K562 (cell line): Measurements from ENCODE around the gene GAPT. TPM values are rescaled to one million over a fixed set of nuclear protein-coding genes. Genes with fewer than 3 reads are reported as not detected.

Experiments
- ATAC-seq: fragments of 200-7000 bp; cut with Tn5 transposase; 3 replicates; pipeline ENCODE4 v1.9.1; 2020; ENCODE audit warnings: moderate library complexity
- BruUV-seq: library from RNA; stranded (reverse); fragments of 400-500 nt; replicated peaks from 2 replicates; lab custom pipeline; 2021; lab: Mats Ljungman, UMichigan
- CTCF ChIA-PET: fragments of 300-600 bp; formaldehyde crosslinking; extraction: SDS; loops from one replicate; lab custom pipeline; 2021; ENCODE audit warnings: low intra/inter-chr PET ratio; lab: Yijun Ruan, JAX
- POLR2A ChIA-PET: fragments of 300-600, 350-650 bp; sonication (Branson Sonifier 250); formaldehyde crosslinking; extraction: SDS; loops from one replicate; lab custom pipeline; 2021; ENCODE audit warnings: antibody characterized with exemption, inconsistent platforms; lab: Yijun Ruan, JAX
- DNase-seq, 4 experiments: peaks; one replicate each; pipeline versions ENCODE4 v3.0.0 to v3.0.0-alpha.2; 2011 to 2018; ENCODE audit warnings: low spot score in 3 of 4, mixed read lengths in 3 of 4; ENCODE audit errors: extremely low read depth in 1 of 4
- FAIRE-seq: peaks from 2 replicates; lab custom pipeline; 2011; peaks lifted over from hg19 to GRCh38; lab: Jason Lieb, UNC
- H2AFZ ChIP-seq: 2 replicates; pipeline ENCODE4 v1.6.0; 2011; ENCODE audit warnings: low read depth, low read length, control low read depth, inconsistent platforms
- H3K27ac ChIP-seq: fragments of 200-600 bp; 3 replicates; pipeline ENCODE4 v1.8.0; 2011; ENCODE audit warnings: low read depth, mild to moderate bottlenecking, control low read depth, inconsistent platforms, low read length, moderate library complexity, mixed read lengths; ENCODE audit errors: extremely low read depth
- H3K27me3 ChIP-seq, 2 experiments: fragments of 300-600 bp in 1 of 2; 2 replicates in 1 of 2; 3 replicates in 1 of 2; pipeline versions ENCODE4 v1.6.0 to v1.8.0; 2011; ENCODE audit warnings: inconsistent platforms in 2 of 2, low read length in 2 of 2, mild to moderate bottlenecking in 1 of 2, mixed read lengths in 1 of 2, moderate library complexity in 1 of 2; ENCODE audit not compliant: control insufficient read depth in 2 of 2, insufficient read depth in 2 of 2
- H3K36me3 ChIP-seq: fragments of 300-600 bp; 3 replicates; pipeline ENCODE4 v1.8.0; 2011; ENCODE audit warnings: mild to moderate bottlenecking, low read length, inconsistent platforms; ENCODE audit not compliant: control insufficient read depth, insufficient read depth
- H3K4me1 ChIP-seq, 2 experiments: fragments of 200-600 bp in 1 of 2; replicated peaks in 1 of 2; 2 replicates in 1 of 2; 3 replicates in 1 of 2; pipeline versions ENCODE4 v1.5.1 to v1.8.0; 2011; ENCODE audit warnings: inconsistent platforms in 2 of 2, low read length in 2 of 2, mild to moderate bottlenecking in 1 of 2, mixed read lengths in 1 of 2, moderate library complexity in 1 of 2; ENCODE audit not compliant: control insufficient read depth in 2 of 2, insufficient read depth in 2 of 2
- H3K4me2 ChIP-seq: 2 replicates; pipeline ENCODE4 v1.6.1; 2011; ENCODE audit warnings: low read length, control low read depth, inconsistent platforms, mixed read lengths; ENCODE audit not compliant: insufficient read depth
- H3K4me3 ChIP-seq: fragments of 200-600 bp; sonication (generic), shearing (Covaris generic); 2 replicates; pipeline ENCODE4 v1.5.1; 2016; ENCODE audit warnings: control low read depth, inconsistent platforms
- H3K79me2 ChIP-seq: fragments of 200-600 bp; 3 replicates; pipeline ENCODE4 v1.8.0; 2011; ENCODE audit warnings: low read length, inconsistent platforms; ENCODE audit not compliant: control insufficient read depth, insufficient read depth
- H3K9ac ChIP-seq, 2 experiments: 2 replicates each; pipeline versions ENCODE4 v1.6.0 to v1.6.1; 2011; ENCODE audit warnings: low read depth in 2 of 2, low read length in 2 of 2, control low read depth in 1 of 2, inconsistent platforms in 1 of 2, mild to moderate bottlenecking in 1 of 2, mixed read lengths in 1 of 2; ENCODE audit not compliant: insufficient read depth in 1 of 2
- H3K9me1 ChIP-seq: one replicate; pipeline ENCODE4 v1.6.0; 2011; ENCODE audit warnings: inconsistent platforms, mild to moderate bottlenecking, low read length, moderate library complexity; ENCODE audit not compliant: control insufficient read depth, insufficient read depth
- H3K9me3 ChIP-seq: replicated peaks from 2 replicates; pipeline ENCODE4 v1.5.1; 2011; ENCODE audit warnings: low read depth, low read length, inconsistent platforms; ENCODE audit not compliant: control insufficient read depth, insufficient read depth
- H4K20me1 ChIP-seq: replicated peaks from 2 replicates; pipeline ENCODE4 v1.6.1; 2011; ENCODE audit warnings: low read length, inconsistent platforms, mixed read lengths; ENCODE audit not compliant: control insufficient read depth, insufficient read depth
- GTF2A2 ChIP-seq: IDR thresholded peaks from 2 replicates; pipeline ENCODE4 v1.6.1; 2016; ENCODE audit warnings: mild to moderate bottlenecking, missing genetic modification characterization, missing compliant biosample characterization
- KLF10 ChIP-seq: fragments of 250-450 bp; sonication (Bioruptor Pico); IDR thresholded peaks from 2 replicates; pipeline ENCODE4 v1.6.1; 2021; ENCODE audit warnings: matching md5 sums
- KLF13 ChIP-seq: fragments of 450-650 bp; IDR thresholded peaks from 2 replicates; pipeline ENCODE4 v1.6.1; 2016; ENCODE audit warnings: missing genetic modification characterization, low read depth, mild to moderate bottlenecking, missing compliant biosample characterization, moderate library complexity, borderline replicate concordance
- RFX1 ChIP-seq: fragments of 450-650 bp; IDR thresholded peaks from 2 replicates; pipeline ENCODE4 v1.6.1; 2016; ENCODE audit warnings: mild to moderate bottlenecking, moderate library complexity
- RFX5 ChIP-seq: IDR thresholded peaks from 2 replicates; pipeline ENCODE4 v1.6.1; 2011; ENCODE audit warnings: low read depth, mild to moderate bottlenecking, improper control_type of control experiment, low read length
- SMC3 ChIP-seq: conservative IDR thresholded peaks from 2 replicates; pipeline ENCODE4 v1.6.1; 2011; ENCODE audit warnings: low read depth, low read length, improper control_type of control experiment; ENCODE audit not compliant: insufficient read depth
- SRF ChIP-seq, 2 experiments: fragments of 250-450, 450-650 bp in 1 of 2; sonication (Bioruptor Pico) in 1 of 2; sonication (generic) in 1 of 2; formaldehyde crosslinking; IDR thresholded peaks; 2 replicates each; pipeline versions ENCODE4 v1.5.0 to v1.5.1; 2020 to 2022; ENCODE audit warnings: mild to moderate bottlenecking in 1 of 2, missing genetic modification reagents in 1 of 2
- ZNF197 ChIP-seq: fragments of 200-800 bp; sonication (Bioruptor generic); IDR thresholded peaks from 2 replicates; pipeline ENCODE4 v1.6.1; 2016; ENCODE audit warnings: low read depth, missing genetic modification characterization, missing compliant biosample characterization
- ZNF589 ChIP-seq: fragments of 200-800 bp; sonication (Bioruptor generic); IDR thresholded peaks from 2 replicates; pipeline ENCODE4 v1.6.1; 2016; ENCODE audit warnings: low read depth, missing genetic modification characterization, missing compliant biosample characterization
- WGBS: fragments of 100-300 bp; shearing (Covaris generic); methylation state at CpG from one replicate; pipeline ENCODE4 v1.1.6; 2016; ENCODE audit warnings: low coverage, mixed read lengths; ENCODE audit not compliant: insufficient coverage; ENCODE audit errors: missing lambda C conversion rate; 5-methylcytosine and 5-hydroxymethylcytosine counted together
- in situ Hi-C: fragments of 300-500 bp; cut with MboI; formaldehyde crosslinking; loops from 4 replicates; pipeline ENCODE4 v1.15.0; 2018; ENCODE audit warnings: inconsistent platforms, mixed read lengths
- intact Hi-C: fragments of 100-400 bp; cut with micrococcal nuclease; formaldehyde crosslinking; loops from 2 replicates; pipeline ENCODE4 v1.14.2; 2022
- polyA plus RNA-seq, 8 experiments: library from polyadenylated mRNA; depleted of rRNA in 4 of 8; stranded (reverse) in 5 of 8; unstranded in 3 of 8; fragments of >200 nt; fragmentation: Nextera tagmentation in 2 of 8; fragmentation: Illumina TruSeq in 1 of 8; extraction: Ambion mirVana in 2 of 8; extraction: Trizol in 1 of 8; gene quantifications; 2 replicates each; pipeline versions ENCODE4 v1.2.1 to v1.2.3, GENCODE V29; 2011 to 2014; ENCODE audit warnings: inconsistent platforms in 1 of 8, missing spikeins in 1 of 8
- total RNA-seq, 7 experiments: library from RNA; depleted of rRNA in 6 of 7; stranded (reverse); fragments of >200 nt in 6 of 7; fragmentation: Illumina TruSeq in 2 of 7; extraction: Trizol in 2 of 7; gene quantifications; 2 replicates each; pipeline versions ENCODE4 v1.2.1 to v1.2.3, GENCODE V29; 2011 to 2021; ENCODE audit warnings: low replicate concordance in 1 of 7
- TF ChIP-seq, protein P1 (sequence below): sonication (generic); formaldehyde crosslinking; IDR thresholded peaks from 2 replicates; pipeline ENCODE4 v1.8.1; 2023; ENCODE audit warnings: mild to moderate bottlenecking, missing genetic modification reagents, moderate library complexity
- TF ChIP-seq, protein P2 (sequence below): sonication (generic); formaldehyde crosslinking; IDR thresholded peaks from 2 replicates; pipeline ENCODE4 v1.8.1; 2023; ENCODE audit warnings: missing genetic modification reagents, mild to moderate bottlenecking, borderline replicate concordance

GAPT gene
- total and polyA plus RNA-seq, 9 of the 15 experiments (the other 6 are each of a cell fraction or from before 2014, with no cell fraction given): not detected

DNA sequence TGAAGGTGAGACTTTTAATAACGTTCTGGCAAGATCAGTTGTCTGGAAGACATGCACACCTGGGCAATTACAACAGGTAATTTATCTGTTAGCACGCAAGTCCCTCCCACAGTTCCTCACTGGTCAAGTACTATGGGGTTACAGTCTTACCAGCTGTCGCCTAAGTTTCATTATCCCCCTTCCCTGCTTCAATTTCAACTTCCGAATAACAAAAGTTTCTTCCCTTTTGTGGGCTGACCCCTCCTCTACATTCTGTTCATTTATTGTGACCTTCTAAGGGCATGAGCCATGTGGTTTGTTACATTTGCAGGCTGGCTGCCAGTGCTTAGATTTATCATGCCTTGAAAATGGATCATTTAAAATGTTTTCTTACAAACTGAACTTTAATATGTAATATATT, 16.5 kb downstream of the GAPT start:
- POLR2A ChIA-PET: no interaction called here
- no peaks in the 10 kb centered on the region for H3K27me3 ChIP-seq
- BruUV-seq: no TSS peak
- TF ChIP-seq GTF2A2 (tag) (no peak), RFX1 (no peak), SRF (CRISPR knock-in tag; IDR thresholded peaks at IDR 0.05) (peak in 1 of 2 experiments; percentile 52; a peak in 1 of 4 replicates)
- in situ Hi-C loops (no loop called here), intact Hi-C loops (no loop called here)
- DNase-seq (no peak), FAIRE-seq (no peak), ATAC-seq (no peak)
- no peaks in the 10 kb centered on the region for H3K4me1 ChIP-seq
- no peaks in the 10 kb centered on the region for H3K9me1 ChIP-seq
- H3K4me3 ChIP-seq: no peak overlapping the region
- no peaks in the 10 kb centered on the region for H4K20me1 ChIP-seq
- H3K9me3 ChIP-seq: no peaks in the 10 kb centered on the region
- no peaks in the 10 kb centered on the region for H3K36me3 ChIP-seq
- WGBS: 2% methylated on average over 4 of the region's 4 CpGs
- H3K4me2 ChIP-seq: no peak overlapping the region
- CTCF ChIA-PET: no interaction called here
- no peak overlapping the region for H3K27ac ChIP-seq
- H3K79me2 ChIP-seq: no peaks in the 10 kb centered on the region
- H3K9ac ChIP-seq: no peak overlapping the region
- H2AFZ ChIP-seq: no peak overlapping the region

DNA sequence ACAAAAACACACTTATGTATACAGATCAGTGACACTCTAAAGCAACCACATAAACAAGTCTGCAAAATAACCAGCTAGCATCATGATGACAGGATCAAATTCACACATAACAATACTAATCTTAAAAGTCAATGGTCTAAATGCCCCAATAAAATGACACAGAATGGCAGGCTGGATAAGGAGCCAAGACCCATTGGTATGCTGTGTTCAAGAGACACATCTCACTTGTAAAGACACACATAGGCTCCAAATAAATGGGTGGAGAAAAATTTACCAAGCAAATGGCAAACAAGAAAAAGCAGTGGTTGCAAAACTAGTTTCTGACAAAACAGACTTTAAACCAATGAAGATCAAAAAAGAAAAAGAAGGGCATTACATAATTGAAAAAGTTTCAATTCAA, 26.0 kb downstream of the GAPT start:
- Histone ChIP-seq H3K36me3 (no peaks in the 10 kb centered on the region), H2AFZ (no peak overlapping the region), H3K4me3 (no peak overlapping the region), H3K9me1 (no peaks in the 10 kb centered on the region), H3K9me3 (no peaks in the 10 kb centered on the region), H3K4me1 (no peaks in the 10 kb centered on the region), H4K20me1 (no peaks in the 10 kb centered on the region), H3K79me2 (no peaks in the 10 kb centered on the region), H3K27me3 (no peaks in the 10 kb centered on the region), H3K9ac (no peak overlapping the region), H3K4me2 (no peak overlapping the region), H3K27ac (no peak overlapping the region)
- no TSS peak for BruUV-seq
- DNase-seq: no peak
- no peak for FAIRE-seq
- no peak for ATAC-seq
- intact Hi-C loops (no loop called here), in situ Hi-C loops (no loop called here)
- CTCF ChIA-PET: no interaction called here
- POLR2A ChIA-PET: no interaction called here
- TF ChIP-seq RFX5: no peak
- TF ChIP-seq, protein P1, sequence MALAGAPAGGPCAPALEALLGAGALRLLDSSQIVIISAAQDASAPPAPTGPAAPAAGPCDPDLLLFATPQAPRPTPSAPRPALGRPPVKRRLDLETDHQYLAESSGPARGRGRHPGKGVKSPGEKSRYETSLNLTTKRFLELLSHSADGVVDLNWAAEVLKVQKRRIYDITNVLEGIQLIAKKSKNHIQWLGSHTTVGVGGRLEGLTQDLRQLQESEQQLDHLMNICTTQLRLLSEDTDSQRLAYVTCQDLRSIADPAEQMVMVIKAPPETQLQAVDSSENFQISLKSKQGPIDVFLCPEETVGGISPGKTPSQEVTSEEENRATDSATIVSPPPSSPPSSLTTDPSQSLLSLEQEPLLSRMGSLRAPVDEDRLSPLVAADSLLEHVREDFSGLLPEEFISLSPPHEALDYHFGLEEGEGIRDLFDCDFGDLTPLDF (CRISPR knock-in tag): no peak
- no peak for TF ChIP-seq ZNF197 (CRISPR knock-in tag)
- no peak for TF ChIP-seq SMC3
- TF ChIP-seq, protein P2, sequence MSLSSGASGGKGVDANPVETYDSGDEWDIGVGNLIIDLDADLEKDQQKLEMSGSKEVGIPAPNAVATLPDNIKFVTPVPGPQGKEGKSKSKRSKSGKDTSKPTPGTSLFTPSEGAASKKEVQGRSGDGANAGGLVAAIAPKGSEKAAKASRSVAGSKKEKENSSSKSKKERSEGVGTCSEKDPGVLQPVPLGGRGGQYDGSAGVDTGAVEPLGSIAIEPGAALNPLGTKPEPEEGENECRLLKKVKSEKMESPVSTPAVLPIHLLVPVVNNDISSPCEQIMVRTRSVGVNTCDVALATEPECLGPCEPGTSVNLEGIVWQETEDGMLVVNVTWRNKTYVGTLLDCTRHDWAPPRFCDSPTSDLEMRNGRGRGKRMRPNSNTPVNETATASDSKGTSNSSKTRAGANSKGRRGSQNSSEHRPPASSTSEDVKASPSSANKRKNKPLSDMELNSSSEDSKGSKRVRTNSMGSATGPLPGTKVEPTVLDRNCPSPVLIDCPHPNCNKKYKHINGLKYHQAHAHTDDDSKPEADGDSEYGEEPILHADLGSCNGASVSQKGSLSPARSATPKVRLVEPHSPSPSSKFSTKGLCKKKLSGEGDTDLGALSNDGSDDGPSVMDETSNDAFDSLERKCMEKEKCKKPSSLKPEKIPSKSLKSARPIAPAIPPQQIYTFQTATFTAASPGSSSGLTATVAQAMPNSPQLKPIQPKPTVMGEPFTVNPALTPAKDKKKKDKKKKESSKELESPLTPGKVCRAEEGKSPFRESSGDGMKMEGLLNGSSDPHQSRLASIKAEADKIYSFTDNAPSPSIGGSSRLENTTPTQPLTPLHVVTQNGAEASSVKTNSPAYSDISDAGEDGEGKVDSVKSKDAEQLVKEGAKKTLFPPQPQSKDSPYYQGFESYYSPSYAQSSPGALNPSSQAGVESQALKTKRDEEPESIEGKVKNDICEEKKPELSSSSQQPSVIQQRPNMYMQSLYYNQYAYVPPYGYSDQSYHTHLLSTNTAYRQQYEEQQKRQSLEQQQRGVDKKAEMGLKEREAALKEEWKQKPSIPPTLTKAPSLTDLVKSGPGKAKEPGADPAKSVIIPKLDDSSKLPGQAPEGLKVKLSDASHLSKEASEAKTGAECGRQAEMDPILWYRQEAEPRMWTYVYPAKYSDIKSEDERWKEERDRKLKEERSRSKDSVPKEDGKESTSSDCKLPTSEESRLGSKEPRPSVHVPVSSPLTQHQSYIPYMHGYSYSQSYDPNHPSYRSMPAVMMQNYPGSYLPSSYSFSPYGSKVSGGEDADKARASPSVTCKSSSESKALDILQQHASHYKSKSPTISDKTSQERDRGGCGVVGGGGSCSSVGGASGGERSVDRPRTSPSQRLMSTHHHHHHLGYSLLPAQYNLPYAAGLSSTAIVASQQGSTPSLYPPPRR (CRISPR knock-in tag): no peak
- TF ChIP-seq ZNF589 (CRISPR knock-in tag): no peak
- TF ChIP-seq KLF10 (CRISPR knock-in tag): no peak
- TF ChIP-seq KLF13: no peak
